Immature natural killer cell (primary cell): Measurements from ENCODE around the gene IFNK. TPM values are rescaled to one million over a fixed set of nuclear protein-coding genes. Genes with fewer than 3 reads are reported as not detected.

Experiments
- DNase-seq, 3 donors: peaks; one replicate each; pipeline ENCODE4 v3.0.0; 2022; ENCODE audit warnings: mixed read lengths in 1 of 3
- H3K27ac Mint-ChIP-seq, 6 donors: one replicate each; pipeline ENCODE4 v1.8.0; 2020; ENCODE audit warnings: mixed read lengths in 6 of 6, mild to moderate bottlenecking in 5 of 6, inconsistent platforms in 4 of 6, moderate library complexity in 3 of 6
- H3K27me3 Mint-ChIP-seq, 3 donors: one replicate each; pipeline ENCODE4 v1.8.0; 2020 to 2021; ENCODE audit warnings: low read depth in 3 of 3, mild to moderate bottlenecking in 3 of 3, mixed read lengths in 3 of 3, moderate library complexity in 3 of 3, inconsistent platforms in 1 of 3
- H3K36me3 Mint-ChIP-seq, 3 donors: one replicate each; pipeline ENCODE4 v1.8.0; 2020; ENCODE audit warnings: mixed read lengths in 3 of 3, inconsistent platforms in 2 of 3, mild to moderate bottlenecking in 2 of 3
- H3K4me1 Mint-ChIP-seq, 2 donors: one replicate each; pipeline ENCODE4 v1.8.0; 2020; ENCODE audit warnings: inconsistent platforms in 2 of 2, mild to moderate bottlenecking in 2 of 2, mixed read lengths in 2 of 2, moderate library complexity in 1 of 2
- H3K4me3 Mint-ChIP-seq, 5 donors: one replicate each; pipeline ENCODE4 v1.8.0; 2020; ENCODE audit warnings: mild to moderate bottlenecking in 5 of 5, mixed read lengths in 5 of 5, inconsistent platforms in 3 of 5, moderate library complexity in 3 of 5
- H3K9me3 Mint-ChIP-seq, 6 donors: one replicate each; pipeline ENCODE4 v1.8.0; 2020; ENCODE audit warnings: mild to moderate bottlenecking in 6 of 6, mixed read lengths in 6 of 6, inconsistent platforms in 4 of 6, moderate library complexity in 3 of 6
- polyA plus RNA-seq, 3 donors: library from polyadenylated mRNA; unstranded; fragments of 300-500 nt; fragmentation: Illumina TruSeq; gene quantifications; one replicate each; pipeline ENCODE4 v1.2.3, GENCODE V29; 2021

The IFNK gene
- polyA plus RNA-seq, 3 donors from 2014 or later = not detected

- Mint-ChIP-seq H3K27me3 (peaks cover 0 to 2% (median 0%) of the 10 kb centered on the region in 3 donors), H3K4me1 (peaks cover 0 to 2% of the 10 kb centered on the region in 2 donors), H3K36me3 (peaks cover 0 to 4% (median 4%) of the 10 kb centered on the region in 3 donors), H3K9me3 (no peaks in the 10 kb centered on the region), H3K4me3 (no peak overlapping the region), H3K27ac (no peak overlapping the region)
- no peak for DNase-seq
These were observed 12.1 kb downstream of the IFNK start for GRCh38 chr9:27536168-27536567.

GRCh38 chr9:27537027-27537435 lies 12.9 kb downstream of the IFNK start:
- no peaks in the 10 kb centered on the region for H3K9me3 Mint-ChIP-seq
- no peak for DNase-seq
- H3K4me1 Mint-ChIP-seq = peaks cover 0 to 2% of the 10 kb centered on the region in 2 donors
- peaks cover 0 to 2% (median 0%) of the 10 kb centered on the region in 3 donors for H3K27me3 Mint-ChIP-seq
- H3K36me3 Mint-ChIP-seq = peaks cover 0 to 7% (median 4%) of the 10 kb centered on the region in 3 donors
- H3K4me3 Mint-ChIP-seq = no peak overlapping the region
- no peak overlapping the region for H3K27ac Mint-ChIP-seq

GRCh38 chr9:27537756-27538155 lies 13.7 kb downstream of the IFNK start:
- Mint-ChIP-seq H3K9me3 (no peaks in the 10 kb centered on the region), H3K4me1 (peaks cover 0 to 2% of the 10 kb centered on the region in 2 donors), H3K27ac (no peak overlapping the region), H3K27me3 (peaks cover 0 to 2% (median 0%) of the 10 kb centered on the region in 3 donors), H3K36me3 (peaks cover 0 to 7% (median 4%) of the 10 kb centered on the region in 3 donors), H3K4me3 (no peak overlapping the region)
- no peak for DNase-seq

GRCh38 chr9:27538647-27539046 lies 14.6 kb downstream of the IFNK start:
- H3K36me3 Mint-ChIP-seq = peaks cover 5 to 8% (median 7%) of the 10 kb centered on the region in 3 donors
- no peaks in the 10 kb centered on the region for H3K27me3 Mint-ChIP-seq
- no peak for DNase-seq
- no peaks in the 10 kb centered on the region for H3K9me3 Mint-ChIP-seq
- peaks cover 0 to 2% of the 10 kb centered on the region in 2 donors for H3K4me1 Mint-ChIP-seq
- no peak overlapping the region for H3K4me3 Mint-ChIP-seq
- H3K27ac Mint-ChIP-seq = no peak overlapping the region

GRCh38 chr9:27539479-27540441 lies 15.7 kb downstream of the IFNK start:
- Mint-ChIP-seq H3K4me1 (peaks cover 0 to 2% of the 10 kb centered on the region in 2 donors), H3K4me3 (no peak overlapping the region), H3K36me3 (peaks cover 8 to 12% (median 10%) of the 10 kb centered on the region in 3 donors), H3K9me3 (no peaks in the 10 kb centered on the region), H3K27me3 (no peaks in the 10 kb centered on the region), H3K27ac (no peak overlapping the region)
- no peak for DNase-seq

GRCh38 chr9:27540502-27540901 lies 16.4 kb downstream of the IFNK start:
- DNase-seq = no peak
- Mint-ChIP-seq H3K27me3 (no peaks in the 10 kb centered on the region), H3K27ac (no peak overlapping the region), H3K4me3 (no peak overlapping the region), H3K36me3 (peaks cover 8 to 13% (median 8%) of the 10 kb centered on the region in 3 donors), H3K4me1 (peaks cover 0 to 2% of the 10 kb centered on the region in 2 donors), H3K9me3 (no peaks in the 10 kb centered on the region)

- Mint-ChIP-seq H3K36me3 (peaks cover 11 to 13% (median 11%) of the 10 kb centered on the region in 3 donors), H3K4me3 (no peak overlapping the region), H3K27ac (no peak overlapping the region), H3K4me1 (no peaks in the 10 kb centered on the region), H3K27me3 (no peaks in the 10 kb centered on the region), H3K9me3 (no peaks in the 10 kb centered on the region)
- no peak for DNase-seq
These were observed 17.6 kb downstream of the IFNK start for GRCh38 chr9:27541740-27542139.

GRCh38 chr9:27542508-27542907 lies 18.4 kb downstream of the IFNK start:
- no peaks in the 10 kb centered on the region for H3K4me1 Mint-ChIP-seq

GRCh38 chr9:27545471-27545870 lies 21.4 kb downstream of the IFNK start:
- DNase-seq = no peak
- no peak overlapping the region for H3K27ac Mint-ChIP-seq
- H3K36me3 Mint-ChIP-seq = peaks cover 11 to 23% (median 21%) of the 10 kb centered on the region in 3 donors
- H3K4me1 Mint-ChIP-seq = no peaks in the 10 kb centered on the region
- H3K27me3 Mint-ChIP-seq = no peaks in the 10 kb centered on the region
- H3K4me3 Mint-ChIP-seq = no peak overlapping the region
- no peaks in the 10 kb centered on the region for H3K9me3 Mint-ChIP-seq

More at GRCh38 chr9:27542508-27542907, 18.4 kb downstream of the IFNK start:
- no peak overlapping the region for H3K27ac Mint-ChIP-seq
- H3K27me3 Mint-ChIP-seq = no peaks in the 10 kb centered on the region
- no peak for DNase-seq
- no peak overlapping the region for H3K4me3 Mint-ChIP-seq
- H3K36me3 Mint-ChIP-seq = peaks cover 11 to 15% (median 13%) of the 10 kb centered on the region in 3 donors
- H3K9me3 Mint-ChIP-seq = no peaks in the 10 kb centered on the region

GRCh38 chr9:27548055-27548741 lies 24.1 kb downstream of the IFNK start:
- Mint-ChIP-seq H3K4me3 (no peak overlapping the region), H3K4me1 (no peaks in the 10 kb centered on the region), H3K36me3 (peaks cover 14 to 34% (median 20%) of the 10 kb centered on the region in 3 donors), H3K27ac (no peak overlapping the region), H3K9me3 (no peaks in the 10 kb centered on the region), H3K27me3 (peaks cover 0 to under 1% (median 0%) of the 10 kb centered on the region in 3 donors)
- DNase-seq = no peak

- no peak for DNase-seq
- Mint-ChIP-seq H3K27me3 (peaks cover 0 to 2% (median 0%) of the 10 kb centered on the region in 3 donors), H3K27ac (no peak overlapping the region), H3K4me1 (no peaks in the 10 kb centered on the region), H3K9me3 (no peaks in the 10 kb centered on the region), H3K4me3 (no peak overlapping the region), H3K36me3 (peaks cover 22 to 41% (median 22%) of the 10 kb centered on the region in 3 donors)
These were observed 25.2 kb downstream of the IFNK start for GRCh38 chr9:27549196-27549755.

GRCh38 chr9:27554712-27555111 lies 30.6 kb downstream of the IFNK start:
- H3K27me3 Mint-ChIP-seq = peaks cover 0 to 2% (median 0%) of the 10 kb centered on the region in 3 donors
- peaks cover 14 to 40% (median 28%) of the 10 kb centered on the region in 3 donors for H3K36me3 Mint-ChIP-seq
- no peaks in the 10 kb centered on the region for H3K9me3 Mint-ChIP-seq
- no peak overlapping the region for H3K27ac Mint-ChIP-seq
- no peaks in the 10 kb centered on the region for H3K4me1 Mint-ChIP-seq
- no peak overlapping the region for H3K4me3 Mint-ChIP-seq
- DNase-seq = no peak

- H3K27me3 Mint-ChIP-seq = peaks cover 0 to 2% (median 0%) of the 10 kb centered on the region in 3 donors
- H3K4me3 Mint-ChIP-seq = no peak overlapping the region
- no peaks in the 10 kb centered on the region for H3K9me3 Mint-ChIP-seq
- H3K36me3 Mint-ChIP-seq = peaks cover 10 to 38% (median 28%) of the 10 kb centered on the region in 3 donors
- no peaks in the 10 kb centered on the region for H3K4me1 Mint-ChIP-seq
- H3K27ac Mint-ChIP-seq = no peak overlapping the region
- DNase-seq = no peak
These were observed 32.4 kb downstream of the IFNK start for GRCh38 chr9:27556470-27556869.
